GM21447 (cell line): ENCODE data around the gene ABCF2.

Experiments used
- ATAC-seq: cut with Tn5 transposase; IDR thresholded peaks from one replicate; pipeline ENCODE4 v1.9.1; 2021; ENCODE audit not compliant: unreplicated experiment

Gene ABCF2

GRCh38 chr7:151242159-151243044 is 15.4 kb upstream of the ABCF2 start:
- ATAC-seq, result no peak

GRCh38 chr7:151241755-151242096 is 14.7 kb upstream of the ABCF2 start:
- no peak for ATAC-seq

DNA sequence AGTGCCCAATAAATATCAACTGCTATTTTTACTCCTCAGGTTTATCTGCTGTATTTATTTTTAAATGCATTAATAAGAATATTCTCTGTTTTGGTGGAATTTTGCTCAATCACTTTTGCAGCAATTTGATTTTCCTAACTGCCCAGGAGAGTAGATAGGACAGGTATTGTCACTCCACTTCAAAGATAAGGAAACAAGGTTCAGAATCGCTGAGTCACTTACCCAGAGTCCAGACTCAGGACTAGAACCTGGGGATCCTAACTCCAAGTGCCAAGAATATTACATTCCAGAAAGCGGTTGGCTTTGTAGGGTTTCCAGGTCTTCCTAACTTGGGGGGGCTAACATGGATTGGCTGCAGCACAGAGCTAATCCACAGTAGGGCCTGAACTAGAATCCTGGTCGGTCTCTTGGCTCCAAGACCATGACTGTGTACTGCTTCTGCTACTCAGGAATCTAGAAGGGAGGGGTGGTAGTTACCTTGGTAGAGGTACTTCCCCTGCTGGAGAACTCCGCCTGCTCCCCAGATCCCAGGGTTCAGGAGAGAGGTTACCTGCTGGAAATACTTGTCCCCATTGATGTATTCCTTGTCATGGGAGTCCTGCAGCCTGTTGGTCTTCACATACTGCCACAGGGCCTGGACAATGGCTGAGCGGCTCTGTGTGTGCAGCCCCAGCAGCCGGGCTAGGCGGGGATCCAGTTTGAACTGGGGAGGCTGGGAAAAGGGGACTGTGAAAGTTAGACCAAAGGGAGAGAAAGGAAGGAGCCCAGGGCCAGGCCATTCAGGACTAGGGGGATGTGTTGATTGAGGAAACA is 14.1 kb upstream of the ABCF2 start:
- no peak for ATAC-seq

DNA sequence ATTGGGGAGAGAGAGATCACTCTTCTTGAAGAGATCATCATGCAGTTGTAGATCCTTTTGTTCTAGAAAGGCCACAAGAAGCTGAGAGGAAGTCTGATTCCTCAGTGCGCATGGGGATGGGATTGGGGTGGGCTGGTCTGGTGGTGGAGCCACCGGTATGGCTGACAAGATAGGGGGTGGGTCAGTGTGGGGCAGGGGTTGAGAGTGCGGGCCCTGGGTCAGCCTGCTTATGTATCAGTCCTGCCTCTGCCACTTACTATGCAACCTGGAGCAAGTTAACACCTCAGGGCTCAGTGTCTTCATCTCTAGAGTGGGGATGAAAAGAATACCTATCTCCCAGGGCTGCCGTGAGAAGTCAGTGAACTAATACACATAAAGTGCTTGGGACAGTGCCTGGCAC is 13.5 kb upstream of the ABCF2 start:
- no peak for ATAC-seq

DNA sequence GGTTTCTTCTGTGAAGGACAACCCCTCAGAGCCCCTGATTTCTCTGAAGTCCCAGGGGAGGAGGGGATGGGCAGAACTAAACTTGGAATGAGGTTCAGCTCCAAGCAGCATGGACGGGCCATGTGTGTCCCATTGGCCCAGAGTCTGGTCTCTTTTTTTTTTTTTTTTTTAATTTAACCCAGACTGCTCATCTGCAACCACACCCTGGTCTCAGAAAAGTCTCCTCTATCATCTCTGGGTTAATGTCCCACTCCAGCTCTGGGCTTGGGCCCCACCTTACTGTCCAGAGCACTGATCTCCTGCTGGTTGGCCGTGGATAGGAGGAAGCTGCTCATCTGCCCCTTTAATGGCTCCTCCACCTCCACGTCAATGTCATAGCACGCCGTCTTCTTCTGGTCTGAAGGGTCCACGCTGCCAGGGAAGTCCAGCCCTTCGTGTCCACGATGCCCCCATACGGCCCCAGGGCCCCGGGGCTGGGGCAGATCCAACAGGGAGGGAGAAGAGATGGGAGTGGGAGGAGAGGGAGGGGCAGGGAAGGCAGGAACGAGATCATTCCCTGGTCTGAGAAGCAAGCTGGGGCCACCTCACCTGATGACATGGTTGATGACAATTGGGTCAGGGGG is 12.9 kb upstream of the ABCF2 start:
- ATAC-seq, result no peak

- ATAC-seq, result no peak
Measured at GRCh38 chr7:151238924-151239836, 12.2 kb upstream of the ABCF2 start.

DNA sequence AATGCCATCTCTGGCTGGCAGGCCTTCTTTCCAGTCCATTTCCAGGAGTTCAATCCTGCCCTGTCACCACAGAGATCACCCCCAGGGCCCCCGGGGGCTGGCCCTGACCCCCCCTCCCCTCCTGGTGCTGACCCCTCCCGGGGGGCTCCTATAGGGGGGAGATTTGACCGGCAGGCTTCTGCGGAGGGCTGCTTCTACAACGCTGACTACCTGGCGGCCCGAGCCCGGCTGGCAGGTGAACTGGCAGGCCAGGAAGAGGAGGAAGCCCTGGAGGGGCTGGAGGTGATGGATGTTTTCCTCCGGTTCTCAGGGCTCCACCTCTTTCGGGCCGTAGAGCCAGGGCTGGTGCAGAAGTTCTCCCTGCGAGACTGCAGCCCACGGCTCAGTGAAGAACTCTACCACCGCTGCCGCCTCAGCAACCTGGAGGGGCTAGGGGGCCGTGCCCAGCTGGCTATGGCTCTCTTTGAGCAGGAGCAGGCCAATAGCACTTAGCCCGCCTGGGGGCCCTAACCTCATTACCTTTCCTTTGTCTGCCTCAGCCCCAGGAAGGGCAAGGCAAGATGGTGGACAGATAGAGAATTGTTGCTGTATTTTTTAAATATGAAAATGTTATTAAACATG is 11.3 kb upstream of the ABCF2 start:
- no peak for ATAC-seq

- ATAC-seq, result no peak
Measured at GRCh38 chr7:151237244-151238189, 10.5 kb upstream of the ABCF2 start.

GRCh38 chr7:151236406-151236805 is 9.4 kb upstream of the ABCF2 start:
- no peak for ATAC-seq

GRCh38 chr7:151235091-151235787 is 8.2 kb upstream of the ABCF2 start:
- ATAC-seq, result no peak

GRCh38 chr7:151233804-151234203 is 6.8 kb upstream of the ABCF2 start:
- no peak for ATAC-seq

GRCh38 chr7:151232917-151233701 is 6.1 kb upstream of the ABCF2 start:
- ATAC-seq, result peak; percentile 30

DNA sequence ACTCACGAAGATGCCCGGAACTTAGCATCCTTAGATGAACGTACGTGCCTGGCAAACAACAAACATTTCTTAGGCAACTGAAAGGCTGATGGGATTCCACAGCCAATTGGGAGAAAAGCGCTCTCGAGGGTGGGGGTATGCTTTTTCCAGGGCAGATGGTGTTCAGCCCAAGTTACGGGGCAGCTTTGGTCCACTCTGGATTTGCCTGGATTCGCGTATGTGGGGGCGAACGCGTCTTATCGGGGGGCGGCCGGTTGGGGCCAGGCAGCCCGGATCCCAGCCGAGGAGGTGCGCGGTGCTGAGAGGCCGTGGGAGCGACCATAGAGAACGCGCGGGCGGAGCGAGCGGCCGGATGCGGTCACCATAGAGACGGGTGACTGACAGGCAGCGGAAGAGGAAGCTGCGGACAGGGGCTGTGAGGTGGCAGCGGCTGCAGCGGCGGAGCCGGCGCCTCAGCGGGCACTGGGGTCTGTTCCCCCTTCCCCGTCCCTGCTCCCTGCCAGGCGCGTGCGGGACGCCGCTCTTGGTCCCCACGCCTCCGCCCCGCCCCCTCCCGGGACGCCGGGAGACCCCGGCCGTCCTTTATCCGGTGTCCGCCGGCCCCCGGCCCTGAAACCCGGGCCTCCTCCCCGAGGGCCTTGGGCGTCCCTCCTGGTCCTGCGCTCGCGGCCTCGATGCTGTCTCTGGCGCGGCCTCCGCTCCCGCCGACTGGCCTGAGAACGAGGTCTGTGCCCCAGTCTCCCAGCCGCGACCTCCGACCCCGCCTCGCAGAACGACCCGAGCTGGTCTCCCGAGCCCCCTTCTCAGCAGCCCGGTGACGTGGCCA is 5.3 kb upstream of the ABCF2 start, which contains the start of gene CHPF2:
TSS of gene CHPF2 (plus strand) at position 393 of the 826 bp plus-strand sequence. CDS start 1,529 bp downstream, outside the sequence.
- ATAC-seq, result peak; percentile 96

GRCh38 chr7:151231080-151231479 is 4.1 kb upstream of the ABCF2 start:
- ATAC-seq, result no peak

GRCh38 chr7:151229249-151229648 is 2.2 kb upstream of the ABCF2 start:
- no peak for ATAC-seq

DNA sequence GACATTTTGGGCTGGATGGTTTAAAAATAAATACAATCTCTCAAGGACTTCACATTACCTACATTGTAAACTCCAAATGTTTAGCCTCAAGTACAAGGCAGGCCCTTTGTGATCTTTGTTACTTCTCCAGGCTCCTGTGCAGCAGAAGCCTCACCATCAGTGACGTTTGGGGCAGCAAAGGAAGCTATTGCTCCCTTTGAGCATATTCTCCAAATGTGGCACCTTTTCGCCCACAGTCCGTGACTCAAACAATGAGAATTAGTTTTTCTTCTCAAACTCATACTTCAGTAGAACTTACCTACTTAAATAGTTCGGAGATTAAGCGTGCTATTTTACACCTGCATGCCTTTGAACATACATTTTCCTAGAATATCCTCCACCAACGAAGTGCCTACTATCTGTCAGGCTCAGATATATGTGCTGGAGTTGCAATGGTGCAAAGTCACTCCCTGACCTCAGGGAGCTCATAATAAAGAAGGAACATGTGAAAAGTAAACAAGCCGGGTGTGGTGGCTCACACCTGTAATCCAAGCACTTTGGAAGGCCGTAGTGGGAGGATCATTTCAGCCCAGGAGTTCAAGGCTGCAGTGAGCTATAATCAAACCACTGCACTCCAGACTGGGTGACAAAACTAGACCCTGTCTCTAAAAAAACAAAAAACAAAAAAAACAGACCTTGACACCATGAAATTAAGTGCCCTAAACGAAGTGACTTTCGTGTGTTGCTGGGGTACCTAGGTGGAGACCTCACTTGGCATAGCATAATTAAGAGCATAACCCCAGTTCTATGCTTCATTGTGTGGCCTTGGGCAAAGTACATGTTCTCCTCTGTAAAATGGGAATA is 1.2 kb upstream of the ABCF2 start:
- ATAC-seq, result no peak
